Fibroblast of villous mesenchyme (primary cell): ENCODE data around the gene PTRH1. TPM values are rescaled to one million over a fixed set of nuclear protein-coding genes. Genes with fewer than 3 reads are reported as not detected.

Experiments used
- DNase-seq: peaks from one replicate; pipeline ENCODE4 v3.0.0-alpha.2; 2010; ENCODE audit warnings: low read depth
- H3K4me3 ChIP-seq: 2 replicates; pipeline ENCODE4 v1.5.1; 2011; ENCODE audit warnings: low read depth, mild to moderate bottlenecking, low read length
- CTCF ChIP-seq: IDR thresholded peaks from 2 replicates; pipeline ENCODE4 v1.5.1; 2012; ENCODE audit warnings: low read depth, mild to moderate bottlenecking, low read length; ENCODE audit not compliant: insufficient read depth
- total RNA-seq: library from RNA; depleted of rRNA; stranded (reverse); fragments of >200 nt; gene quantifications from 2 replicates; pipeline ENCODE4 v1.2.3, GENCODE V29; 2012

PTRH1 gene
- total RNA-seq, 1 donor = 11.7 TPM

DNA sequence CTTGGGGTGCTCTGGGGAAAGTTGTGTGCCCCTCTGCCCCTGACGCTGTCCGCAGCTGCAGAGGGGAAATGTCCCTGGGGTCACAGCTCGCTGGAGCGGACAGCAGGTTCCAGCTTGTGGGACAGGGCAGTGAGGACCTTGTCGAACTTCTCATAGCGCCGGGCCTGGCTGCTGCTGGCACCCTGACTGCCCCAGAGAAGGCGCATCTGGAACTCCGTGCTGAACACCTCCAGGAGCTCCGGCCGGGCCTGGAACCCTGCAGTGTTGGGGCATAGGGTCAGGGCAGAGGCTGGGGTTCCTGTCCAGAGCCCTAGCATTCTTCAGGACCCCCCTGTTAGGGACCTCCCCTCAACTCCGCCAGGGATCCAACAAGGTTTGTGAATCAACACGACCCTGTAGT is 23.2 kb upstream of the PTRH1 start:
- no peak for DNase-seq
- H3K4me3 ChIP-seq = no peak overlapping the region
- no peak for TF ChIP-seq CTCF

- H3K4me3 ChIP-seq = no peak overlapping the region
- TF ChIP-seq CTCF = no peak
- DNase-seq = no peak
Measured at GRCh38 chr9:127735530-127736185, 20.2 kb upstream of the PTRH1 start.

DNA sequence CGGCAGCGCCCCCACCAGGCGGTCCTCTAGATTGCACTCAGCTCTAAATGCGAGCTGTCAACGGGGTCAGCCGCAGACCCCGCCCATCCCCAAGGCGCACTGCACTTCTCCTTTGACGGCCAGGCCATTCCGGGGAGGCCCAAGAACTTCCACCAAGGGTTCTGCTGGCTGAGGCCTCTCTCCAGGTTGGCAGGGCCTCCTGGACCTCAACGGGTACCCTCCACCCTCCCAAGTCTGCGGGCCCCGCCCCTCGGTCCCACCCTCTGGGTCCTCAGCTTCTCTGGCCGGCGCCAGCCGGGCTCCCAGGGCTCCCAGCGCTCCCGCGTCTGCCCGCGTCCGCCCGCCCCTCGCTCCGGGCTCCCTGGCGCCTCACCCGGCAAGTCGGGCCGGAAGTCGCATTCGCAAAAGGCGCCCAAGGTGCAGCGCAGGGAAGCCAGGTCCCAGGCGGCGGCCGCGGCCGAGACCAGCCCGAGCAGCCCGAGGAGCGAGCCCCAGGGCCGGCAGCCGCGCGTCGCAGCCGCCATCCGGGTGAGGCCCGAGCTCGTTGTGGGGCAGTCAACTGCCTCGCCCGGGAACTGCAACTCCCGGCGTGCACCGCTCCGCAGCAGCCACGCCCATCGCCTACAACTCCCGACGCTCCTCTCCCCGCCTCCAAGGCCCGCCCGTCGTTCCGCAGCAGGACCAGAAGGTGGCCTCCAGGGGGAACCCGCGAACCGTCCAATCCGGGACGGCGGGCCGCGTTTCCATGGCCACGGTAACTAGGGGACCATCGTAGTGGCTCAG is 19.5 kb upstream of the PTRH1 start, which contains the start of gene TOR2A:
TOR2A (minus strand) TSS at position 548 of the 783 bp plus-strand sequence; CDS start at position 524, 24 bp downstream.
- peak; percentile 97 for DNase-seq
- peak; percentile 93 for TF ChIP-seq CTCF
- peak within 1 kb of the TSS; percentile 75 for H3K4me3 ChIP-seq

DNA sequence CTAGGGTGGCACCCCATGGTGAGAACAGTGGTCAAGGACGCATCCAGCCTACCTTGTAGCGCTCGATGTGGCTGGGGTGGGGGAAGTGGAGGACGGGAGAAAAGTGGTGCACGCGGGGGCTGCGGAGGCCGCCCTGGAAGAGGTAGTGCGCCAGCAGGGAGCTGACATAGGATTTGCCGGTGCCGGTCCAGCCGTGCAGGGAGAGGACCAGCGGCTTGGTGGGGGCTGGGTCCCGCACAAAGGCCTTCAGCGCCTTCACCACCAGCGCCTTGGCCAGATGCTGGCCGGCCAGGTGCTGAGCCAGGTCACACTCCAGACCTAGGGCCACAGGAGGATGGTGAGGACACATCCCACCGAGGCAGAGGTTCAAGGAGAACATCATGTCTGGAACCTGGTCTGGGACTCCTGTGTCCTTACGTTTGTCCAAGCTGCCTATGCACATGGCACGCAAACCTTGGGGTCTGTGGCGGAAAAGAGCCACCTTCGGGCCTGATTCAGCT is 18.8 kb upstream of the PTRH1 start:
- peak overlapping the region; percentile 75 for H3K4me3 ChIP-seq
- DNase-seq = no peak
- no peak for TF ChIP-seq CTCF

GRCh38 chr9:127733614-127734013 is 18.2 kb upstream of the PTRH1 start:
- no peak overlapping the region for H3K4me3 ChIP-seq
- no peak for TF ChIP-seq CTCF
- DNase-seq = no peak

GRCh38 chr9:127732444-127732843 is 17.0 kb upstream of the PTRH1 start:
- no peak for TF ChIP-seq CTCF
- DNase-seq = no peak

More at GRCh38 chr9:127732444-127732843, 17.0 kb upstream of the PTRH1 start:
- no peak overlapping the region for H3K4me3 ChIP-seq
